KOPT-K1 (cell line): Measurements from ENCODE around the gene MBNL1.
"Not testable (repeated sequence)": the region's sequence is repeated elsewhere in the genome, so short reads cannot be mapped to it uniquely, and the experiment has no call there.

Experiments
- H3K27ac ChIP-seq: fragments of 200-600 bp; sonication (generic); 2 replicates; pipeline ENCODE4 v1.5.1; 2016; ENCODE audit warnings: antibody characterized with exemption, mild to moderate bottlenecking, low read depth, low read length; ENCODE audit not compliant: poor library complexity, severe bottlenecking
- H3K36me3 ChIP-seq: fragments of 200-600 bp; sonication (generic); 2 replicates; pipeline ENCODE4 v1.5.1; 2017; ENCODE audit warnings: antibody characterized with exemption, mild to moderate bottlenecking, low read length, moderate library complexity; ENCODE audit not compliant: insufficient read depth
- H3K9me3 ChIP-seq: fragments of 200-600 bp; sonication (generic); 2 replicates; pipeline ENCODE4 v1.5.1; 2017; ENCODE audit warnings: antibody characterized with exemption, low read length, mild to moderate bottlenecking; ENCODE audit not compliant: insufficient read depth, poor library complexity, severe bottlenecking

Gene MBNL1

DNA sequence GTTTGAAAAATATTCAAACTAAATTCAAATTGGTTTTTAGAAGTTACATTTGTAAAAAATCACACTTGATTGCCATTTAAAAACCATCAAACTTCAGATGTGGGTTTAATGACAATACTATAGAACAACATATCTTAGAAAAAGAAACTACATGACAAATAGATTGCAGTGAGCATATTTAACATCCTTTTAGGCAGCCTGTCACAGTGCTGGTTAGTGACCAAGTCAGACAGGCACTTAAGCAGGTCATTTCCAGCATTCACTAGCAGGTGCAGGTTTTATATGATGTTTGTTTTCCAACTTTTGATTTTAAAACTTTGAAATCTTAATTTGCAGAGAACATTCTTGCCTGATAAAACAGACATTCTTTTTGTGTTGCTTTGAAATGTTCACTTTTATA lies 115.7 kb downstream of the MBNL1 start:
- Histone ChIP-seq H3K36me3 (peaks cover 47% of the 10 kb centered on the region), H3K27ac (no peak overlapping the region), H3K9me3 (no peaks in the 10 kb centered on the region)

DNA sequence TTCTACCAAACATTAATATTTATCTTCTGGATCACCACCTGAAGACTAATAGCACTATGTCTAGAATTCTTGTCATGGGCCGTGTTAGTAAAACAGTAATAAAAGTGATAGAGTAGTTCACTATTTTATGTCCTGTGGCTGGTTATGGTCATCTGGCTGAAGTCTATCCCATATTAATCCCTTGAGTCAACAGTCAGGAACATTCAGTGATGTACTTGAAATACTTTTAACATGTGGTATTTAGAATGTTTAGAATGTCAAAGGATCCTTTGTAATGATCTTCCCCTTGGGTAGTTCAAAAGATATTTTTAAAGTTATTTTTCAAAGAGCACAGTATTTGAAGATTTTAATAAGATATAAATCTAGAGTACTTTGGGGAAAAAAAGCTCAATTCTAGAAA lies 117.0 kb downstream of the MBNL1 start:
- peaks cover 47% of the 10 kb centered on the region for H3K36me3 ChIP-seq
- no peaks in the 10 kb centered on the region for H3K9me3 ChIP-seq
- H3K27ac ChIP-seq: no peak overlapping the region

DNA sequence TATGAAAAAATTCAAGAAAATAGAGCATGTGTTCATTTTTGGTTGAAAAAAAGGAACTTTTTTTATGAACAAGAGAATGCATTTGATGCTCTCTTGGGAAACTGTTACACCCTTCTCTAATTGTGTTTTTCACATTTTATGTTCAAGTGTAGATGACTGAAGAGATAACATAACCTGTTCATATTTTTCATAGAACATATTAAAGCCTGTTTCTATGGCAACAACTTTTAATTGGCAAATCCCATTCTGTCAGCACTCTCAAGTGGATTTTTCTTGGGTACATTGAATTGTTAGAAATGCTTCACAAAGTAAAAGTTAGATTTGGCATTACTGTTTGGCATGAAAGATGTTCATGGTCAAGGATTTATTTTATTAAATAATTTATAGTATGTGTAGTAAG lies 117.5 kb downstream of the MBNL1 start:
- no peaks in the 10 kb centered on the region for H3K9me3 ChIP-seq
- peaks cover 51% of the 10 kb centered on the region for H3K36me3 ChIP-seq
- H3K27ac ChIP-seq: no peak overlapping the region

DNA sequence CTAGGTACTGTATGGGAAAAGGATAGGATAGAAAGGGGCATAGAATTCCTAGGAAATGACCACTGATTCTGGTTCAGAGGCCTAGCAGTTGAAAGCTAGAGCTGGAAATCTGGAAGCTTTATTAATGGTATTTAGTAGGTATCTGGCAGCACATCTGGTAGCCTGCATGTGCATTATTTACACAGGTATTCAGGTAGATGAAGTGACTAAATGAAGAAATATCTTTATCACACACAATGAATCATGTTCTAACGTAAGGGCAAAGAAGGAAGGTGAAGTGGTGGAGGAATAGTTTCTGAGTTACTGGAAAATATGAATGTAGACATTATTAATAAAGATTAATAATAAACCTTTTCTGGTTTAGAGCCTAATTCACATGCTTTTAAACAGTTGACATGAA lies 119.9 kb downstream of the MBNL1 start:
- Histone ChIP-seq H3K36me3 (peaks cover 58% of the 10 kb centered on the region), H3K9me3 (no peaks in the 10 kb centered on the region), H3K27ac (no peak overlapping the region)

DNA sequence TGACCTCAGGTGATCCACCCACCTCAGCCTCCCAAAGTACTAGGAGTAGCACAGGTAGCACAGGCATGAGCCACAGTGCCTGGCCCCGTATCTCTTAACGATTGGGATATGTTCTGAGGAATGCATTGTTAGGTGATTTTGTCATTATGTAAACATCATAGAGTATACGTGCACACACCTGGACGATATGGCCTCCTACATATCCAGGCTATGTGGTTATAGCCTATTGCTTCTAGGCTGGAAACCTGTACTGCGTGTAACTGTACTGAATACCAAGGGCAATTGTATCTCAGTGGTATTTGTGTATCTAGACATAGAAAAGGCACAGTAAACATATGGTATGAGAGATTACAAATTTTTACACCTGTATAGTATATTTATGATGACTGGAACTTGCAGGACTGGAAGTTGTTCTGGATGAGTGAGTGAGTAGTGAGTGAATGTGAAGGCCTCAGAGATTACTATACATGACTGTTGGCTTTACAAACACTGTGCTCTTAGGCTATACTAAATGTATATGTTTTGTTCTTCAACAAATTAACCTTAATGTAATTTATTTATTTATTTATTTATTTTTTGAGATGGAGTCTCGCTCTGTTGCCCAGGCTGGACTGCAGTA lies 120.7 kb downstream of the MBNL1 start:
- no peaks in the 10 kb centered on the region for H3K9me3 ChIP-seq
- peaks cover 63% of the 10 kb centered on the region for H3K36me3 ChIP-seq
- H3K27ac ChIP-seq: no peak overlapping the region

DNA sequence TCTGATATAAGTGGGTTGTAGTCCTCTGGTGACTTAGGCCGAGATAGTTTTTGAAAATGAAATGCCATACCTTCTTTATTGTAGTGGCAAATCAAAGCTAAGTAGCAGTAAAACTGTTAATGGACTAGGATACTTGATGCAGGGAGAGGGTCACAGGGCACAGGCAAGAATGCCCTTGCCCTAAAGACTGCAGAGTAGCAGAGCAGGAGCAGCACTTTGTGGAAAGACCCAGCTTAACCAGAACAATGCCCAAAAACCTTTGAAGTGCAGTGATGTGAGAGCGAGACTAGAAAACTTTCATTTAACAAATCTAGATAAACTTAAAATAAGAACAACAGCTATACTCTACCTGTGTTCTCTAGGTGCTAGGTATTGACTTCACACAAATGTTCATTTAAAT lies 121.9 kb downstream of the MBNL1 start:
- Histone ChIP-seq H3K9me3 (no peaks in the 10 kb centered on the region), H3K27ac (no peak overlapping the region), H3K36me3 (peaks cover 75% of the 10 kb centered on the region)

DNA sequence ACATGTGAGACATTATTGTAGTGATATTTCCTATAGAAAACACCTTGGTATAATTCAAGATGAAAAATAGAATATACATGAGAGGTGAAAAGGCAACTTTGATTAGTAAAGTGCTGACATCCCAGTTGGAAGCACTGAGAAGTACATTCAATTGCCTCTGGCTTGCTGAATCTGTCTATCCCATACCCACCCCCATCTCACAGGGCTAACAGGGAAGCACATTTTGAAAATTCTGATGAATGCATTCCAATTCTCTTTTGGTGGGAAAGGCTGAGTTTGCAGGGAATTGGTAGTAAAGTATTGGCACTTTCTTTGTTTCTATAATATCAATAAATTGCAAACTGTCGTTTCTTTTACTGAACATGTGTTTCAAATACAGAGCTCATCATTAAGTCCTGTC lies 122.9 kb downstream of the MBNL1 start:
- Histone ChIP-seq H3K36me3 (peaks cover 85% of the 10 kb centered on the region), H3K9me3 (no peaks in the 10 kb centered on the region), H3K27ac (no peak overlapping the region)

DNA sequence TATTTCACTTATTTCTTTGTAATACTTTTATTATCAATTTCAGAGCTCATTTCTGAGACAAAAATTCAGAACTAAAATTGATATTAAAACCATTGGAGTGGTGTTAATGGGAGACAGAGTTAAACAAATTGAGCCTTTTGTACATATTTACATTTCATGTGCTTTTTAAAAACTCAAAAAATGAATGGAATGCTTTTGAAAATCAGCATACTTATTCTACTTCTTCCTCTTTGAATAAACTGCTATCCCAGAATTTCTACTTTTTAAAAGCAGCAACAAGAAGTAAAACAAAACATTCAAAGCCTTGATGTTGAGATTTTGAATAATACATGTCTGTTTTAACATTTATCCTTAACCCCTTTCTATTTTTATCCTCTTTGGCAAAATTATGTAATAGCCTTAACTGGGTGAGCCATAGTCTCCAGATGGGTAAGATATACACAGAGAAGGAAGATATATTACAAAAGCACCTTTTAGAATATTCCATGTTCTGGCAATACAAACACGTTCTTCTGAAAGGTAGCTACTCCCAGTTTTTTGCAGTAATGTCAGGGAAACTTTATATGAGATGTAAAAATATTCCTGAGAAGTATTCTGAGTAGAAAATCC lies 123.6 kb downstream of the MBNL1 start:
- Histone ChIP-seq H3K9me3 (no peaks in the 10 kb centered on the region), H3K36me3 (peaks cover 92% of the 10 kb centered on the region), H3K27ac (no peak overlapping the region)

DNA sequence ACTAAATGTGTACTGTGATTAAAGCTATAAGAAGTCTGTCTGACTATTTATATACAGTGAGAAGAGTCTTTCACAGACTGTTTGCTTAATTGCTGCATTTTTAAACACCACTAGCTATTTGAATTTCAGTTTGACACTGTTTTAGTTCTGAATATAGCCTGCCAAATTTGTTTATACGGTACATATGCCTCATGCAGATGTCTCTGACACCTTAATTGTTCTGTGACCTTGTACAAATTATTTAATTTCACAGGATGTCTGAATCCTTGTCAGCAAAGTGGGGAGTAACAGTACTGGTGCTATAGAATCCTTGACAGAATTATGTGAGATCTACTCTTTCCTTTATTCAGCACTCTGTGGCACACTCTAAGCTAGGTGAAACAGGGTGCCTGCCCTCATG lies 125.5 kb downstream of the MBNL1 start:
- no peaks in the 10 kb centered on the region for H3K9me3 ChIP-seq
- H3K27ac ChIP-seq: no peak overlapping the region
- peaks cover 94% of the 10 kb centered on the region for H3K36me3 ChIP-seq

DNA sequence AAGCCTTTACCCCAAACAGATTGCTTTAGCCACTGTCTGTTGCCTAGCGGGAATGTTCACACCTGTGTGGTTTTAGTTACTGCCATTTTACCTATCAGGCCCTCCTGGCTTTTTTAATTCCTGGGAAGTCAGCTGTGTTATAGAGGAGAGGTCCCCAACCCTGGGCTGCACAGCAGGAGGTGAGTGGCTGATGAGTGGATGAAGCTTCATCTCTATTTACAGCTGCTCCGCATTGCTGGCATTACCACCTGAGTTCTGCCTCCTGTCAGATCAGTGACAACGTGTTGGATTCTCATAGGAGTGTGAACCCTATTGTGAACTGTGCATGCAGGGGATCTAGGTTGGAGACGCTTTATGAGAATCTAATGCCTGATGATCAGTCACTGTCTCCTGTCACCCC lies 127.0 kb downstream of the MBNL1 start:
- Histone ChIP-seq H3K9me3 (no peaks in the 10 kb centered on the region), H3K36me3 (peaks cover 95% of the 10 kb centered on the region), H3K27ac (no peak overlapping the region)

DNA sequence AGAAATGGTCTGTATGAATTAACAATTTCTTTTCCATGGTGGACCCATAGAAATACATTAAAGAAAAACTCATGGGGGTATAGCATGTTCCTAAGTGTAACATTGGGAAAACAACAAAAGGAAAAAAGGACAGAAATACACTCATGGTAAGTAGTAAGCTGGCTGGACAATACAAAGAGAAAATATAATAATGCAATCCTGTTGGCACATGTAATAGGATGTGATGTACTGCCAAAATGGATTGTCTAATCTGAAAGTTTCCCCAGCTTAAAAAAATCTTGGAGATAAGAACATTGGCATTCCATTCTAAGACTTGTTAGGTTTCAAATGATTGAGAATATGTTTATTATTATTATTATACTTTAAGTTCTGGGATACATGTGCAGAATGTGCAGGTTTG lies 128.1 kb downstream of the MBNL1 start:
- peaks cover 94% of the 10 kb centered on the region for H3K36me3 ChIP-seq
- no peaks in the 10 kb centered on the region for H3K9me3 ChIP-seq
- no peak overlapping the region for H3K27ac ChIP-seq

DNA sequence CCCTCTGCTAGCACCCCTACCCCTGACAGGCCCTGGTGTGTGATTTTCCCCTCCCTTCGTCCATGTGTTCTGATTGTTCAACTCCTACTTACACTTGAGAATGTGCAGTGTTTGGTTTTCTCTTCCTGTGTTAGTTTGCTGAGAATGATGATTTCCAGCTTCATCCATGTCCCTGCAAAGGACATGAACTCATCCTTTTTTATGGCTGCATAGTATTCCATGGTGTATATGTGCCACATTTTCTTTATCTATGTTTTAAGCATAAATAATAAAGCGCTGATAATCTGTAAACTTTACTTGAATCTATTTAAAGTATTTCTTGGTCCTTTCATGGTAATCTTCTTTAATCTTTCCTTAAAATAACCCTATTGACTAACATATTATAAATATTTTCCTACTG lies 128.6 kb downstream of the MBNL1 start:
- H3K27ac ChIP-seq, H3K9me3 ChIP-seq: not testable (repeated sequence)
- peaks cover 94% of the 10 kb centered on the region for H3K36me3 ChIP-seq

DNA sequence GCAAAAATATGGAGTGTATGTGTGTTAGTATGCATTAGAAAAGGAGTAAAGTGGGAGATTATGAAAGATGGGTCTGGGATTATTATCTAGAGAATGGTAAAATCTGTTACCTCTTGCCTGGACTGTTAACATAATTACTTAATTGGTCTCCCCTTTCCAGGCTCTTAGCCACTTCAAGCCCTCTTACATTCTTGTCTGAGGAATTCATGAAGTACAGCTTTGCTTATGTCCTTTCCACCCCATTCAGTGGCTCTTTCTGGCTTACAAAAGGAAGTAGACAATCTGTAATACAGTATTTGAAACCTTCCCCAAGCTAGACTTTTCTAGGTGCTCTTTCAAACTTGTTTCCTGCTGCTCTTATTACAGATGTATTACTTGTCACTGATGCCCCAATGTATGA lies 129.8 kb downstream of the MBNL1 start:
- Histone ChIP-seq H3K27ac (no peak overlapping the region), H3K36me3 (peaks cover 87% of the 10 kb centered on the region), H3K9me3 (no peaks in the 10 kb centered on the region)

DNA sequence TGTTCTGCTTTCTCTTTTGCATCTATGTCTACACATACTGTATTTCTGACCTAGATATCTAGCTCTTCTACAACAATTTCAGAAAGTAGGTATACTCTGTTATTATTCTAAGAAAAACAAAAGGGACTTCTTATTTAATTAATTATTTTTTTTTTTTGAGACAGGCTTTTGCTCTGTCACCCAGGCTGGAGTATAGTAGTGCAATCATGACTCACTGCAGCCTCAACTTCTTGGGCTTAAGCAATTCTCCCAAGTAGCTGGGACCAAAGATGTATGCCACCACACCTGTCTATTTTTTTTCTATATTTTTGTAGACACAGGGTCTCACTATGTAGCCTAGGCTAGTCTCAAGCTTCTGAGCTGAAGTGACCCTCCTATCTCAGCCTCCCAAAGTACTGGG lies 130.6 kb downstream of the MBNL1 start:
- H3K27ac ChIP-seq: no peak overlapping the region
- no peaks in the 10 kb centered on the region for H3K9me3 ChIP-seq
- H3K36me3 ChIP-seq: peaks cover 88% of the 10 kb centered on the region

DNA sequence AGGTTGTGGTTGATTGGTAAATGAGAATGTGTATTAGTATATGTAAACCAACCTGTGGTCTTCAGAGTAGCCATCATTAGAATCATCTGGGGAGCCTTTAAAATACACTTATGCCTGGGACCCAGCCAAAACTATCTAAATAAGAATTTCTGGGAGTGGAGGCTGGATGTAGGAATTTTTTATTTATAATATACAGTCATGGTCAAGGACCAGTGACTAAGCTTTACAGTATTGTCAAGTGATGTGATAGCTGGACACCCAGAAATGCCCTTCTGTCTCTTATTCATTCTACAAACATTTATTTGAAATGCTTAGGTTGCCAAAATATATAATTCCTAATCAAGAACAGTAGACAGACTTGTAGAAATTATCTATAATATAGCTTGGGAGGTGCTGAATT lies 132.2 kb downstream of the MBNL1 start:
- peaks cover 86% of the 10 kb centered on the region for H3K36me3 ChIP-seq
- no peaks in the 10 kb centered on the region for H3K9me3 ChIP-seq
- H3K27ac ChIP-seq: no peak overlapping the region

DNA sequence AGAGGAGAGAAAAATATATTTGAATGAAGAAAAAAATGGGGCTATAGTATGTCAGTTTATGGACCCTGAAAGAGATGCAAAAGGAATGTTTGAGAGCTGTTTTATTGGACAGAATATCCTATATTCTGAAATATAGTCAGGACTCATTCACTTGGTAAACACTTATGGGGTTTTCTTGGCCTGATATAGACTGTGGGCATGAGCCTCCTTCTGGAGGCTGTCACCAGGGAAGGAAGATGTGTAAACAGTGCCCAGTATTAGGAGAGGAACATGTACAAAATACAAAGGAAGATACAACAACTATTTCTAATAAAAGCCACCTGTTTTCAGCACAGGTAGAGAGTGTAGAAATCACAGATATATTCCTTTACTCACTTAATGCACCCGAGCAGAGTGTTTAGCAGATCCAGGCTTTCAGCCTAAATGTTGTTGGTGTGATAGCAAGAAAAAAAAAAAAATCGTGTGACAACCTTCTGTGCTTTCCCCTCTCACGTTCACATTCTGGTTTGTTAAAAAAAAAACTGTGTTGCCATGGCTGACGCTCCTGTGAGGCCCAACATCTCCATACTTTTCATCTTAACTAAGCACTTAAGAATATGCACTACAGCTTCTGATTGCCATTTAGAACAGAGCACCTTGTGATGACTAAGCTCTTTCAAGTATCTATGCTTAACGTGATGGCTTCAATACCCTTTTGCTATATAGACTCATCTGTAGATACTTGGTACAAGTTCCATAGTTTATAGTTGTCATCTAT lies 134.1 kb downstream of the MBNL1 start:
- Histone ChIP-seq H3K27ac (no peak overlapping the region), H3K9me3 (no peaks in the 10 kb centered on the region), H3K36me3 (peaks cover 85% of the 10 kb centered on the region)
